Measurements from ENCODE around the gene TMEM219. TPM values are rescaled to one million over a fixed set of nuclear protein-coding genes. Genes with fewer than 3 reads are reported as not detected.
A peak's percentile ranks its signal among the peaks of the same experiment; 100 is the strongest.

TMEM219 gene
- total and polyA plus RNA-seq, 10 of the 15 experiments (the other 5 are each of a cell fraction or from before 2014, with no cell fraction given) = 33.6 to 74.6 (median 56.5) TPM

DNA sequence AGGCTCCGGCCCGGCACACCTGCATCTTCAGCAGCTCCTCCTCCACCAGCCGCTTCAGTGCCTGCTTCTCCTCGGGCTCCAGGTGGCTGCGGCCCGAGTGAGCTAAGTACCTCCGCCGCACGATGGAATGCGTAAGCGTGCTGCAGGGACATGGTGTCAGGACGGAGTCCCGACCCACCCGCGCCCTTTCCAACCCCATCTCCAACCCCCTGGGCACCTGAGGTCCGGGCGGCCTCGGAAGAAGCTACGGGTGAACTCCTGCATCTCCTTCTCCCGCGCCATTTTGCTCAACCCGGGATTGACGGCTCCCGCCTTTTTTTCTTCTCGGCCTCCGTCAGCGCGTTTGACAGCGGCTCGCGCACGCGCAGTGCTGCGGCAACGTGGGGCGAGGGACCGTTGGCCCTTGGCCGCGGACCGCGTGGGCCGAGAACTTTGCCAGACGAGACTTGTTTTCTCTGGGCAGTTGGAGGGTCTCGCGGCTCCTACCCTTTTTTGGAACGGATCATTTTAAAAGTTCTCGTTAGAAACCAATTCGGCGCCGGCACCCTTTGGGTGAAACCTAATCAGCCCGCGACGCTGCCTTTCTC, 33.5 kb downstream of the TMEM219 start, which contains the start of gene HIRIP3 (continued):
- TF ChIP-seq SMARCA5 (IDR thresholded peaks at IDR 0.05) (no peak), ESRRA (IDR thresholded peaks at IDR 0.05; ENCODE audit: low read length) (no peak), SREBF2 (IDR thresholded peaks at IDR 0.05; ENCODE audit: low read length) (no peak), CREM (IDR thresholded peaks at IDR 0.05; ENCODE audit: low read depth) (no peak), FOXM1 (IDR thresholded peaks at IDR 0.05; ENCODE audit: low read depth, low read length) (no peak), CHD1 (IDR thresholded peaks at IDR 0.05; ENCODE audit: low read depth, low read length) (no peak), BCLAF1 (IDR thresholded peaks at IDR 0.05) (no peak), KAT2A (conservative IDR thresholded peaks at IDR 0.05; ENCODE audit: control insufficient read depth, low read depth, low read length) (no peak), SMAD5 (IDR thresholded peaks at IDR 0.05; ENCODE audit: low read depth) (0 out of 2 replicates have a peak, but pooled peaks have one; percentile 4), ATF2 (IDR thresholded peaks at IDR 0.05; ENCODE audit: low read length) (no peak), JUNB (IDR thresholded peaks at IDR 0.05) (no peak), BMI1 (IDR thresholded peaks at IDR 0.05; ENCODE audit: borderline replicate concordance) (no peak)
- TF ChIP-seq, protein P1, sequence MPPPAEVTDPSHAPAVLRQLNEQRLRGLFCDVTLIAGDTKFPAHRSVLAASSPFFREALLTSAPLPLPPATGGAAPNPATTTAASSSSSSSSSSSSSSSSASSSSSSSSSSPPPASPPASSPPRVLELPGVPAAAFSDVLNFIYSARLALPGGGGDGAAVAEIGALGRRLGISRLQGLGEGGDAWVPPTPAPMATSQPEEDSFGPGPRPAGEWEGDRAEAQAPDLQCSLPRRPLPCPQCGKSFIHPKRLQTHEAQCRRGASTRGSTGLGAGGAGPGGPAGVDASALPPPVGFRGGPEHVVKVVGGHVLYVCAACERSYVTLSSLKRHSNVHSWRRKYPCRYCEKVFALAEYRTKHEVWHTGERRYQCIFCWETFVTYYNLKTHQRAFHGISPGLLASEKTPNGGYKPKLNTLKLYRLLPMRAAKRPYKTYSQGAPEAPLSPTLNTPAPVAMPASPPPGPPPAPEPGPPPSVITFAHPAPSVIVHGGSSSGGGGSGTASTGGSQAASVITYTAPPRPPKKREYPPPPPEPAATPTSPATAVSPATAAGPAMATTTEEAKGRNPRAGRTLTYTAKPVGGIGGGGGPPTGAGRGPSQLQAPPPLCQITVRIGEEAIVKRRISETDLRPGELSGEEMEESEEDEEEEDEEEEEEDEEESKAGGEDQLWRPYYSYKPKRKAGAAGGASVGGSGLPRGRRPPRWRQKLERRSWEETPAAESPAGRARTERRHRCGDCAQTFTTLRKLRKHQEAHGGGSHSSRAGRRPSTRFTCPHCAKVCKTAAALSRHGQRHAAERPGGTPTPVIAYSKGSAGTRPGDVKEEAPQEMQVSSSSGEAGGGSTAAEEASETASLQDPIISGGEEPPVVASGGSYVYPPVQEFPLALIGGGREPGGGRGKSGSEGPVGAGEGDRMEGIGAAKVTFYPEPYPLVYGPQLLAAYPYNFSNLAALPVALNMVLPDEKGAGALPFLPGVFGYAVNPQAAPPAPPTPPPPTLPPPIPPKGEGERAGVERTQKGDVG (CRISPR knock-in tag; IDR thresholded peaks at IDR 0.05) = no peak
- TF ChIP-seq, protein P2, sequence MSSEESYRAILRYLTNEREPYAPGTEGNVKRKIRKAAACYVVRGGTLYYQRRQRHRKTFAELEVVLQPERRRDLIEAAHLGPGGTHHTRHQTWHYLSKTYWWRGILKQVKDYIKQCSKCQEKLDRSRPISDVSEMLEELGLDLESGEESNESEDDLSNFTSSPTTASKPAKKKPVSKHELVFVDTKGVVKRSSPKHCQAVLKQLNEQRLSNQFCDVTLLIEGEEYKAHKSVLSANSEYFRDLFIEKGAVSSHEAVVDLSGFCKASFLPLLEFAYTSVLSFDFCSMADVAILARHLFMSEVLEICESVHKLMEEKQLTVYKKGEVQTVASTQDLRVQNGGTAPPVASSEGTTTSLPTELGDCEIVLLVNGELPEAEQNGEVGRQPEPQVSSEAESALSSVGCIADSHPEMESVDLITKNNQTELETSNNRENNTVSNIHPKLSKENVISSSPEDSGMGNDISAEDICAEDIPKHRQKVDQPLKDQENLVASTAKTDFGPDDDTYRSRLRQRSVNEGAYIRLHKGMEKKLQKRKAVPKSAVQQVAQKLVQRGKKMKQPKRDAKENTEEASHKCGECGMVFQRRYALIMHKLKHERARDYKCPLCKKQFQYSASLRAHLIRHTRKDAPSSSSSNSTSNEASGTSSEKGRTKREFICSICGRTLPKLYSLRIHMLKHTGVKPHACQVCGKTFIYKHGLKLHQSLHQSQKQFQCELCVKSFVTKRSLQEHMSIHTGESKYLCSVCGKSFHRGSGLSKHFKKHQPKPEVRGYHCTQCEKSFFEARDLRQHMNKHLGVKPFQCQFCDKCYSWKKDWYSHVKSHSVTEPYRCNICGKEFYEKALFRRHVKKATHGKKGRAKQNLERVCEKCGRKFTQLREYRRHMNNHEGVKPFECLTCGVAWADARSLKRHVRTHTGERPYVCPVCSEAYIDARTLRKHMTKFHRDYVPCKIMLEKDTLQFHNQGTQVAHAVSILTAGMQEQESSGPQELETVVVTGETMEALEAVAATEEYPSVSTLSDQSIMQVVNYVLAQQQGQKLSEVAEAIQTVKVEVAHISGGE (CRISPR knock-in tag; IDR thresholded peaks at IDR 0.05) = no peak
- TF ChIP-seq, protein P3, sequence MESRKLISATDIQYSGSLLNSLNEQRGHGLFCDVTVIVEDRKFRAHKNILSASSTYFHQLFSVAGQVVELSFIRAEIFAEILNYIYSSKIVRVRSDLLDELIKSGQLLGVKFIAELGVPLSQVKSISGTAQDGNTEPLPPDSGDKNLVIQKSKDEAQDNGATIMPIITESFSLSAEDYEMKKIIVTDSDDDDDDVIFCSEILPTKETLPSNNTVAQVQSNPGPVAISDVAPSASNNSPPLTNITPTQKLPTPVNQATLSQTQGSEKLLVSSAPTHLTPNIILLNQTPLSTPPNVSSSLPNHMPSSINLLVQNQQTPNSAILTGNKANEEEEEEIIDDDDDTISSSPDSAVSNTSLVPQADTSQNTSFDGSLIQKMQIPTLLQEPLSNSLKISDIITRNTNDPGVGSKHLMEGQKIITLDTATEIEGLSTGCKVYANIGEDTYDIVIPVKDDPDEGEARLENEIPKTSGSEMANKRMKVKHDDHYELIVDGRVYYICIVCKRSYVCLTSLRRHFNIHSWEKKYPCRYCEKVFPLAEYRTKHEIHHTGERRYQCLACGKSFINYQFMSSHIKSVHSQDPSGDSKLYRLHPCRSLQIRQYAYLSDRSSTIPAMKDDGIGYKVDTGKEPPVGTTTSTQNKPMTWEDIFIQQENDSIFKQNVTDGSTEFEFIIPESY (IDR thresholded peaks at IDR 0.05) = no peak
- TF ChIP-seq, protein P4, sequence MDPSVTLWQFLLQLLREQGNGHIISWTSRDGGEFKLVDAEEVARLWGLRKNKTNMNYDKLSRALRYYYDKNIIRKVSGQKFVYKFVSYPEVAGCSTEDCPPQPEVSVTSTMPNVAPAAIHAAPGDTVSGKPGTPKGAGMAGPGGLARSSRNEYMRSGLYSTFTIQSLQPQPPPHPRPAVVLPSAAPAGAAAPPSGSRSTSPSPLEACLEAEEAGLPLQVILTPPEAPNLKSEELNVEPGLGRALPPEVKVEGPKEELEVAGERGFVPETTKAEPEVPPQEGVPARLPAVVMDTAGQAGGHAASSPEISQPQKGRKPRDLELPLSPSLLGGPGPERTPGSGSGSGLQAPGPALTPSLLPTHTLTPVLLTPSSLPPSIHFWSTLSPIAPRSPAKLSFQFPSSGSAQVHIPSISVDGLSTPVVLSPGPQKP (IDR thresholded peaks at IDR 0.05; ENCODE audit: low read depth, low read length) = no peak

Measured in GM12878 (cell line).